A549 treated with Mapracorat at 1 μM for 4 hours (cell line): Measurements from ENCODE around the gene FCRL5. TPM values are rescaled to one million over a fixed set of nuclear protein-coding genes. Genes with fewer than 3 reads are reported as not detected.

Experiments used
- total RNA-seq: library from RNA; stranded (reverse); fragments of 200-300 nt; extraction: Qiagen RNA extraction; gene quantifications from 5 replicates; pipeline ENCODE4 v1.2.3, GENCODE V29; 2022

The FCRL5 gene
- total RNA-seq, result 0.03 TPM in 1 of 5 replicates, not detected in the others

DNA sequence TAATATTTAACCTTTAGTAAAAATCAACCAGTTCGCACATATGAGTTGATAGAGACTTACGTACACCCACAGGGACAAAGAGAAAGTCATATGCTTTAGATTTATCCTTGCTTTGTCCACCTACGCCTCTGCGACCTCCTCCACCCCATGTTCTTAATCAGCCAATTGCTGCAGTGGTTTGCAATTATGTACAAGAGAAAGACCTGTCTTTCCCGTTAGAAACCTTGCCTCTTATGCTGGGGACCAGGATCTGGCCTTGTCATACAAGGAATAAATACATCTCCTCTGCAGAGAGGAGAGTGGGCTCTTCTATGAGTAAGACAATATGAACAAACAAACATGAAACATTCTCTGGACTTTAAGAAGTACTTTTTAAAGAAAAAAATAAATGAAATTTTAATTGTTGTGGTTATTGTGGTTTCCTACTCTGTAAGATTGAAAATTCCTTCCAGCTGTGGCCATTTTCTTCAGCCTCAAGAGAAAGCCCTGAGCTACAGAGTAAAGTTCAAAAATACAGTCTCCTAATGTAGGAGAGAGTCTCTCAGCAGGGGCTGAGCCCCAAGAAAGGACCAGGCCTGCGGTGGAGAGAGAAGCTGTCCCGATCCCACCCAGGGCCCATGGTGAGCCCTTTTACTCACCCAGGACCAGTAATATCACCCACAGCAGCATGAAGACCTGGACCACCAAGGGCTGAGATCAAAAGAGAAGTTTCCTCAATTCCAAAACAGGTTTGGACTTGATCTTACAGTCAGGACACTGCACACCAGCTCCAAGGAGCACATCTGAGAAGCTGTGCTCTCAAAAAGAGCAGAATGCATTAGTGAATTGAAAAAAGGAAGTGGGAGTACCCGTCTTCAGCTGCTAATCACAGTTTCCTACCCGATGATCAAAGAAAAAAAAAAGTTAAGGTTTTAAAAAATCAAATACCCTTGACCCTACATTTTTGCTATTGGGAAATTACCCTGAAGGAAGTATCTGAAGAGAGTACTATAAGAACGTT lies at the start of gene FCRL5:
Gene FCRL5 (minus strand): TSS at position 822 of the 1,000 bp plus-strand sequence. CDS start 153 bp downstream, at position 669.

DNA sequence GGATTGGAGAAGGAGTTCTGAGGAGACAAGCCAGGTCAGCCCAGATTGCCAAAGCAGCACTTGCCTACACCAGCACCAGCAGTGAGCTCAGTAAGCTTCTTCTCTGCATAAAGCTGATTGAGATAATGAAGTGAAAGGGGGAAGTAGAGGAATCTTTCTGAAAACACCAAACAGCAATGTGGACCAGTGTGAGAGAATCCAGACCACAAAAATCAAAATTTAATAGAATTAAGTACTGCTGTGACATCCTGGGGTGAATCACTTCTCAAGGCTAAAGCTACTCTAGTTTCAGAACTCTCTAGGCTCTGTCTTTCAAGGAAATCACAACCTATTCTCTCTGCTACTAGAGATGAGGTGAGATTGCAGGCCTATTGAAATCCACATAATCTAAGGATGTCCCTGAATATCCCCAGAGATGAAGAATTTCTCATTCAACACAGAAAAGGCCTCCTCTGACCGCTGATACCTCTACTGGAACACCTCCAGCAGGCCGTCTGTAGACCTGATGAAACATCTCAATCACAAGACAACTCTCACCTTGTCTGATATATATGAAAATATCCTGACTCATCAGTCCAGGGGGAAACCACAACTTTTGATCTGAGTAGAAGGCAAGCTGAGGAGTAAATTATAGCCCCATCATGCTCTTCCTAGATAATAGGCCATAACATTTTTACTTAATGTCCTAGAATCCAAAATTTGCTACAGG lies 45.8 kb upstream of the FCRL5 start, which contains the start of gene FCRL4:
Gene FCRL4 (minus strand): TSS at position 127 of the 709 bp plus-strand sequence. CDS start 141 bp downstream, outside the sequence.

Other genes with a start within 250 kb of the FCRL5 start
- not detected in 5 replicates for gene FCRL4, start 45.6 kb upstream of the FCRL5 start, total RNA-seq
- not detected in 5 replicates for gene FCRL3, start 148.3 kb upstream of the FCRL5 start, total RNA-seq
- gene FCRL2, start 224.6 kb upstream of the FCRL5 start, total RNA-seq, result not detected in 5 replicates